Left cardiac atrium (tissue), 4 donors: Measurements from ENCODE around the gene DDX39A. TPM values are rescaled to one million over a fixed set of nuclear protein-coding genes. Genes with fewer than 3 reads are reported as not detected.
A peak's percentile ranks its signal among the peaks of the same experiment; 100 is the strongest.

ENCODE experiments used
- ATAC-seq, 2 donors: fragments of 200-7000 bp; cut with Tn5 transposase; one replicate each; pipeline ENCODE4 v1.9.1; 2020; ENCODE audit warnings: mild to moderate bottlenecking in 2 of 2, moderate library complexity in 2 of 2
- DNase-seq: peaks from one replicate; pipeline ENCODE4 v3.0.0-alpha.2; 2020
- intact Hi-C, 2 donors: fragments of 100-400 bp; cut with DNase I; formaldehyde crosslinking; loops; one replicate each; pipeline versions ENCODE4 v1.14.1 to v1.15.1; 2022 to 2023
- total RNA-seq, 2 donors: library from RNA; stranded (reverse); fragmentation: NEBNext Ultra II Directional; extraction: Animal tissue kit (Norgen Biotek cat#: 25700); gene quantifications; one replicate each; pipeline ENCODE4 v1.2.1, GENCODE V29; 2021
- donor health status: DM: no; HTN: yes; CAD: no.
- donor health status: DM: no; HTN: yes; CAD: no; lungs with severe emphysema.
- donor health status: DM: yes; HTN: yes; CAD: no.
- donor health status: Dilated cardiomyopathy.

The DDX39A gene
- total RNA-seq, 2 donors from 2014 or later, result 31.8 to 41.6 TPM

DNA sequence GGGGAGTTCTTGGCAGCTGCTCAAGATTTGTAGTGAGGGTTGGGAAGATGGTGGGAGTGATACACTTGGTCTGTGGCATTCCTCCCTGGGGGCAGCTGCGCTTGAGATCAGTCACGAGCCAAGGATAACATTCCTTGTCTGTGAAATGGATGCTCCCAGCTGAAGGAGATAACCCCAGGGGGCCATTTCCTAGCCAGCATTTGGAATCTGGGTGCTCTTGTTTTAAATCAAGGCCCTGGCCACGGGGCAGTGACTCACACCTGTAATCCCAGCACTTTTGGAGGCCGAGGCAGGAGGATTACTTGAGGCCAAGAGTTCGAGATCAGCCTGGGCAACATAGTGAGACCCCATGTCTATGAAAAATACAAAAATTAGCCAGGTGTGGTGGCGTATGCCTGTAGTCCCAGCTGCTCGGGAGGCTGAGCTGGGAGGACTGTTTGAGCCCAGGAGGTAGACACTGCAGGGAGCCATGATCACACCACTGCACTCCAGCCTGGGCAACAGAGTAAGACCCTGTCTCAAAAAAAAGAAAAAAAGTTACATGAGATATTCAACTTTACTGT is 18.5 kb upstream of the DDX39A start:
- ATAC-seq, result no peak

DNA sequence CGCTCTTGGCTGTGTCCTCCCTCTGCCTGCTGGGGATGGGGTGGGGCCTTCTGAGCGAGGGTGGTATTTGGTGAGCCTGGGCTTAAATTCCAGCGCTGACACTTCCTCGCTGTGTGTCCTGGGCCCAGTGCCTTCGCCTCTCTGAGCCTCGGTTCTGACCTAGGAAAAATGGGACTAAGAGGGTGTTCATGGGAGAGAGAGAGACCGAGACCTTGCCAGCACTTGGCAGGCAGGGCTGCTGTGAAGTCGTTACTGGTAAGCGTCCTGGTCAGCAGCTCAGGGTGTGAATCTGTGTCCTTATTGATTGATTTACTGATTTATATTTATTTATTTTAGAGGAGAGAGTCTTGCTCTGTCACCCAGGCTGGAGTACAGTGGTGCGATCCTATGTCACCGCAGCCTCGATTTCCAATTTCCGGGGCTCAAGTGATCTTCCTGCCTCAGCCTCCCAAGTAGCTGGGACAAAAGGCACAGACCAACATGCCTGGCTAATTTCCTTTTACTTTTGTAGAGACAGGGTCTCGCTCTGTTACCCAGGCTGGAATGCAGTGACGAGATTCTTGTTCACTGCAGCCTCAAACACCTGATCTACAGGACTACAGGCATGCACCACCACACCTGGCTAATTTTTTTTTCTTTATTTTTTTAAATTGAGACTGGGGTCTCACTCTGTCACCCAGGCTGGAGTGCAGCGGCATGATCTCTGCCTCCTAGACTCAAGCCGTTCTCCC is 16.3 kb upstream of the DDX39A start:
- intact Hi-C loops, result no loop called here
- ATAC-seq (no peak), DNase-seq (no peak)

More for the DNA sequence above, 18.5 kb upstream of the DDX39A start:
- no peak for DNase-seq
- intact Hi-C loops, result no loop called here

DNA sequence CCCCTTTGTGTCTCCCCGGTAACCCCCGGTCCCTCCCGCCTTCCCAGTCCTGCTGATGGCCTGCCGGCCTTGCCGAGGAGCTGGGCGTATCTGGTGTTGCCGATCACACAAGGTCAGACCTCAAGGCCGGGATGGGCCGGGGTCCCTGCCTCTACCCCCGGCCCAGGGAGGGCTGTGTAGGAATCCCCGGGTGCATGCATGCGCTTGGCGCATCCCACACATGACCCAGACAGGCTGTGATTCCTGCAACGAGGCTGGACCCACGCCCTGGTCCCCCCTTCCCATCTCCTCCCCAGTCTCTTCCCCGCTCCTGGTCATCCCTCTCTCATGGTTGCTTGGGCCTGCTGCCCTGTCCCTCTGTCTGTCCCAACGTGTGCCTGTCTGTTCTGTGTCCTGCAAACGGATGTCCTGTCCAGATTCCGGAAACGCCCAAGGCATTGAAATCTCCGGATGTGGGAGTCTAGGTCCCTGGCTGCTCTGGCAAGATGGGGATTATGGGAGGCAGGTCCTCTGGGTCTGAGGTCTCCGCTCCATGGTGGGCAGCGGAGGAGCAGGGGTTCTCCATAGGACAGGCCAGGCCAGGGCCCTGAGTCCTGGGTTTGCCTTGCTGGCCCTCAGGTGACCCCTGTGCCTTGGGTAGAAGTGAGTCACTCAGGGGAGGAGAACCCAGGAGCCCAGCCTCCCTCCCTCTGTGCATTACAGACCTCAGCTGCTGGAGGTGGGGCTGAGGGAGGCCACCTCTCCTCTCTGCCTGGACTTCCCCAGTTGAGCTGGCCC is 15.6 kb upstream of the DDX39A start:
- intact Hi-C loops, result no loop called here
- ATAC-seq (peak; percentile 39 to 88), DNase-seq (peak; percentile 81)

DNA sequence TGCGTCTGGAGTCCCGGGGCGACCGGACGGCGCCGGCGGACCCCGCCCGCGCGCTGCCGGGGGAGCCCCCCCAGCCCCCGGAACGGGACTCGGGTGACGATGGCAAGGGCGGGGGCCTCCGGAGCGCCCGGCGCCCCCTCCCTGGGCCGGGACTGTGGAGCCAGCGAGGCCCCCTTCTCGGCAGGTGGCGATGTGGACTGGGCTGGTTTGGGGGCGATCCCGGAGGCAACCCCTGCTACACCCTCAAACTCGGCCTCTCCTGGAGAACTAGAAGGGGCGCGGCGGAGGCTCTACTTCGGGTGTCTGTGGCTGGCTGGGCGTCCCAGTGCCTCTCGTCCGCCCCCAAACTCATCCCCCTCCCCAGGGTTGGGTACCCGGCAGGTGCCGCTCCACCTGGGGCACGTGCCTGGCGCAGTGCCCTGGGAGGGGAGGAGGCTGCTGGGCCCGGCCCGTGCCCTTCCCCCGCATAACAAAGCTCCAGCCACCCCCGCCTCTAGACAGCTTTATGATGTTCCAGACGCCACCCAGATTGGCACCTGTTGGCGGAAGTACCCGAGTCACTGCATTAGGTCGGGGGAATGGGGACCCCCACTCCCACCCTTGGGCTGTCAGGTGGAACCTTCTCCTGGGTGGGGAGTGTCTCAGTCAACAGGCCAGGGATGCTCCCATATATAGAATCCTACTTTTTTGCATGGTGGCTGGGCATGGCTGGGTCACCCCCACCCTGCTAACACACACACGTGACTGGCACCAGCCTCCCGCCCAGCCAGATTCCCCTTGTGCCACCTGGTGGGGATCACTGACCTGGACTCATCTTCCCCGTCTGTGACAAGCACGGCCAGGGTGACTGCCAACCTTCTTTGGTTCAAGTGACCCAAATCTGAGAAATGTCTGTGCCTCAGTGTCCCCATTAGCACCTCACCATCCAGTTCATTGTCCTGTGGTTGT is 14.7 kb upstream of the DDX39A start:
- DNase-seq, result no peak
- intact Hi-C loops, result no loop called here
- ATAC-seq, result peak; percentile 12 to 19

DNA sequence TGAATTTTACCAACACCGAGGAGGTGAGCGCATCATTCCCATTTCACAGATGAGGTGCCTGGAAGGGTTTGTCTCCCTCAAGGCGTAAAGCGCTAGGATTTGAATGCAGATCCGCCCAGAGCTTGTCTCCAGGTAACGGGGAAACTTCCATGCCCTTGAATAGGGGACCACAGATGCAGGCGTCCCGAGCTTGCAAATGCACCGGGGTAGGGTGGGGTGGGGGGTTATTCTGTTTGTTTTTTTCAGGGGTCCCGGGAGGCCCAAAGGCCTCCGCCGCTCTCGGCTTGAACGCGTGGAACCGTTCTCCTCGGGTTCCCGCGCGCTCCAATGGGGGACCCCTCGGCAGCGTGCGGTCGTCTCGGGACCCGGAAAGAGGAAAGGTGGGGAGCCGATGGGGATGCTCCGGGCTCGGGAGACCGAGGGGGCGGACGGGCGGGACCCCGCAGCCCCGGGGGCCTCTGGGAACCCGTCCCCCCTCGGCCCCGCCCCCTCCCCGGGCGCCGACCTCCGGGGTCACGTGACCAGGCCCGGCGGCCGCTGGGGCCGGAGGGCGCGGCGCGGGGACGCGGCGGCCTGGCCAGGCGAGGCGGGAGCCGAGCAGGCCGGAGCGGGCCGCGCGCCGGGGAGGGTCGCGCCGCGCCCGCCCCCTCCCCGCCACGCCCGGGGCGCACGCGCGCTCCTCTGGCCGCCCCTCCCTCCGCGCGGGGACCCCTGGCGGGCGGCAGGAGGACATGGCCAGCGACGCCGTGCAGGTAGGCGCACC is 13.8 kb upstream of the DDX39A start, which contains the start of gene PKN1:
Gene PKN1, plus strand, starts transcription at position 516 of the 763 bp plus-strand sequence. Its CDS starts 216 bp downstream, at position 732.
- DNase-seq (peak; percentile 79), ATAC-seq (peak; percentile 55 to 84)
- intact Hi-C loops, result no loop called here

DNA sequence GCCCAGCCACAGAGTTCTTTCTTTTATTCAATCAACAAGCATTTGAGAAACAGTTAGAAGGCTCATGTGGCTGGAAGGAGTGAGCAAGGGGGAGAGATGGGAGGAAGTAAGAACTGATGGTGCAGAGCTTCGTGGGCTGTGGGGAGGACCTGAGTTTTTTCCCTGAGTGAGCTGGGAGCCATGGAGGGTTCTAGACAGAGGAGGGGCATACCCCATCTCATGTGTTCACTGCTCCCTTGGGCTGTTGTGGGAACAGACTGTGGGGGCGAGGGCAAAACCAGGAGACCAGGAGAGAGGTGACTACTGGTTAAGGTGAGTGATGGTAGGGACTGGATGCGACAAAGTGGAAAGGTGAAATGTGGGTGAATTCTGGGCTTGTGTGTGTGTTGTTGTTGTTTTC is 11.6 kb upstream of the DDX39A start:
- intact Hi-C loops, result no loop called here
- ATAC-seq (no peak), DNase-seq (no peak)

DNA sequence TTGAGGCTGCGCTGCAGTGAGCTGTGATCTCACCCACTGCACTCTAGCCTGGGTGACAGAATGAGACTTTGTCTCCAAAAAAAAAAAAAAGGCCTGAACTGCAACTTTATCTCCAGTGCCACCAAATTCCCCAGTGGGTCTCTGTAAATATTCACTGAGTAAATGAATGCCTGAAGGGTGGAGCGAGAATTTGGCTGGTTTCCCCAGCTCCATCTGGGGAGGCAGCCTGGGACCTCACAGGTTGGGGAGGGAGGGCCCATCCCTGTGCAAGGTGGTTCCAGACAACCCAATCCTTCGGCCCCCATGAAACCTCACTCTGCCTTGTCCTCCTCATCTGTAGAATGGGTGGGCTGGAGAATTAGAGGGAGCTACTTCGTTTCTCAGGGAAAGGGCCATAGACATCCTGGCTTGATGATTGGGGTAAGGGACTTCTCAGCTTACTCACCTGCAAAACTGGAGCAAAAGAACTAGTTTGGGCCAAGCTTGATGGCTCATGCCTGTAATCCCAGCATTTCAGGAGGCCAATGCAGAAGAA is 9.8 kb upstream of the DDX39A start:
- DNase-seq (no peak), ATAC-seq (no peak)
- intact Hi-C loops, result no loop called here

DNA sequence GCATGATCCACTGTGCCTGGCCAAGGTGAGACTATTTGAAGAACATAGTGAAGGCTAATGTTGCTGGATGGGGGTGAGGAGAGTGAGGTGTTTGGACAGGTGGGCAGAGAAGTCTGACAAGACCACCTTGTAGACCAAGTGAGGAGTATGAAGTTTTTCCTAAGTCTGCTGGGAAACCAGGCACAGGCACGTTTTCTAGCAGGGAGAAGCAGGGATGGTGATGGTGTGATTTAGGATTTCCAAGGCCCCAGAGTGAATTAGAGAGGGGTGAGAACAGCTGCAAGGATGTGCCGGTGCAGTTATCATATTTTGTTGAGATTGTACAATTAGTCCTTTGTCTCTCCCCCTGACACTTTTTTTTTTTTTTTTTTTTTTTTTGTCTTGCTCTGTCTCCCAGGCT is 8.3 kb upstream of the DDX39A start:
- no peak for DNase-seq
- ATAC-seq, result no peak
- intact Hi-C loops, result no loop called here

DNA sequence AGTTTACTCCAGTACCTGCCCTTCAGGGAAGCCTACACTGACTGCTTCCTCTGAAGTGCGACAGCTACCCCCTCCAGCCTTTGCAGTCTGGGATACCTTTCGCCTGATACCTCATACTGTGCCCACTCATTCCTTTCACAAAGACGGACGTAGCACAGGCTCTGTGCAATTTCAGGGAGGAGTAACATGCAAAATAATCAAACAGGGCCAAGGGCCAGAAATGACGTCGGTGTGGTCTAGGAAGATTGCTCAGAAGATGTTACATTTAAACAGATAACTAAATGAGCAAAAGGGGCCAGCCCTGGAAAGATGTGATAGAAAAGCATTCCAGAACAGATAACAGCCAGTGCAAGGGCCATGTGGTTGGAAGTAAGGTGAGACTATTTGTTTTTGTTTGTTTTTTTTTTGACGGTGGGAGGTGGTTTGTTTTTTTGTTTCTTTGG is 6.6 kb upstream of the DDX39A start:
- DNase-seq (no peak), ATAC-seq (peak; percentile 12 to 87)
- intact Hi-C loops, result no loop called here

DNA sequence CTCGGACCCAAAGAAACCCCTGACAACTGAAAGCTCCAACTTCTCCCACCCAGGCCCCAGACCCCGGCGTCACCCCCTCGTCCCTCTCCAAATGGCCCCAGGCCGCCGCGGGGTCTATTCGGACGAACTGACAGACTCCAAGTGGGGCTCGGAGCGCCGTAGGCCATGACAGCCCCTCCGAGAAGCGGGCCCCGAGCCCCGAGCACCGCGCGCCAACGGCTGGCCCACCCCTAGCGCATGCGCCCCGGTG is 360 bp downstream of the DDX39A start:
- peak; percentile 85 to 90 for ATAC-seq
- intact Hi-C loops, result no loop called here
- peak; percentile 86 for DNase-seq

DNA sequence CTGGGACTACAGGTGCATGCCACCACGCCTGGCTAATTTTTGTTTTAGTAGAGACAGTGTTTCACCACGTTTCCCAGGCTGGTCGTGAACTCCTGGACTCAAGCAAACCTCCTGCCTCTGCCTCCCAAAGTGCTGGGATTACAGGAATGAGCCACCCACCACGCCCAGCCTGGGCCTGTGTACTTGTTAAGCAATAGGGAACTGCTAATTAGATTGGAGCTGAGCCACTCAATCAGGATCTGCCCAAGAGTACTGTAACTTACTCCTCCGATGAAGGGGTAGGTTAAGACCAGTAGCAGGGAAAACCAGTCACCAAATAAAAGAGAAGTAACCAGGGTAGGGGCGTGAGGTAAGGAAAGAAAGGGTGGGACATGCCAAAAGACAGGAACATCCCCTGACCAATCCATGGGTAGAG is 2.3 kb downstream of the DDX39A start:
- intact Hi-C loops, result no loop called here
- ATAC-seq (no peak), DNase-seq (no peak)

DNA sequence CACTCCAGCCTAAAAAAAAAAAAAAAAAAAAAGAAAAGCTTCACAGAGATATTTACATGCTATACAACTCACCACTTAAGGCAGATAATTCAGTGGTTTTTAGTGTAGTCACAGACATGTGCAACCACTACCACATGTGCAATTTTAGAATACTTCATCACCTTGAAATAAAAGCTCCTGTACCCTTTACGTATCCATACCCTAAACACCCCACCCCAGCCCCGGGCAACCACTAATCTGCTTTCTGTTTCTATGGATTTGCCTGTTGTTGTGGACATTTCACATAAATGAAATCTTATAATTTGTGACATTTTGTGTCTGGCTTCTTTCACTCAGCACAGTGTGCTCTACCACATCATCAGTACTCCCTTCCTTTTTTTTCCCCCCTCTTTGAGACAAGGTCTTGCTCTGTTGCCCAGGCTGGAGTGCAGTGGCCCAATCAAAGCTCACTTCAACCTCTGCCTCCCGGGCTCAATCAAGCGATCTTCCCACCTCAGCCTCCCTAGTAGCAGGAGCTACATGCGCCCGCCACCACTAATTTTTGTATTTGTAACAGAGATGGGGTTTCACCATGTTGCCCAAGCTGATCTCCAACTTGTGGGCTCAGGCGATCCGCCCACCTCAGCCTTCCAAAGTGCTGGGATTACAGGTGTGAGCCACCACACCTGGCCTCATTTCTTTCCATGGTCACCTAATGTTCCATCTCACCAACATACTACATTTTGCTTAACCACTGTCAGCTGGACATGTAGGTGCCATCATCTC is 4.0 kb downstream of the DDX39A start:
- DNase-seq (no peak), ATAC-seq (no peak)
- intact Hi-C loops, result no loop called here

DNA sequence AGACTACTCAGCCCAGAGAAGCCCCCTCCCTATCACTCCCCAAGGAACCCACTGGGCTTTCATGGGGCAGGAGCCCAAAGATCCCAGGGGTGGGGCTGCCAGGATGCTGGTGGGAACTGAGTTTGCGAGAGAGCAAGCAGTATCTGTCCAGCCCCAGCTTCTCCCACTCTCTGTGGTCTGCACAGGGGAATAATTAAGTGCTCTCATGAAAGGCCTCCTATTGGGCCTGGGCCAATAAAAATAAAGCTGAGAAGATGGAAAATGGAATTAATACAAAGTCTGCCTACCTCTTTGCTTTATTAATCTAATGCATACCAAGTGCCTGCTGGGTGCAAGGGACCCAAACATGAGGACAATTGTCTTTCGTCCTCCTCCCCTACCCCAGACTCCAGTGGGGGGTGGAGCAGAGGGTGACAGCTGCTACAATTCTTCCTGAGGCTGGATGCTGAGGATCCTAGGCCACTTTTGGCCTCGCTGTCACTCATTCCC is 5.4 kb downstream of the DDX39A start:
- no peak for DNase-seq

DNA sequence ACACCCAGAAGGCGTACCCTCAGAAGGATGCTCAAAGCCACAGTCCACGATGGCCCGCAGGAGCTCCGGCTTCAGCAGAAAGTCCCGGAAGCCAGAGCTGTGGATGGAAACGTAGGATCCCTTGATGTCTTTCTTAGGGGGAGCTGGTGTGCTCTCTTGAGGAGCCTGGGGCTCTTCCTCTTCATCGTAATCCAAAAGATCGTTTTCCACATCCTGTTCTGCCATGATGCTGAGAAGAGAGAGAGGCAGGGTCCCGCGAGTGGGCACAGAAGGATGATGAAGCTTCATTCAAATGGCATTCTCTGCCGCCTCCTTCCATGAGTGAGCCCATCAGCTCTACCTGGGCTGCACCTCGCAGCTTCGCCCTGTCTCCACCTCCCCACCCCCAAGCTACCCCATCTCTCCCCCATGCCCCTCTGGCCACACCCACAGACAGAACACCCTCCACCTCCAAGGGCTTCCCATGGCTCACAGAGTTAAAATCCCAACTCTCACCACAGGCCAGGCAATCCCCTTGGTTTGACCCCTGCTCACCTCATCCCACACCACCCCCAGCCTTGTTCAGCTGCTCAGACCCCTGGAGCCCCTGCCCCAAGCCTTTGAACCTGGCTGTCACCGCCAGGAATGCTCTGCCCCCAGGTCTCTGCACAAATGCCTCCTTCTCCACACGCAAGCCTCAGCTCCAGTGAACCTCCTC is 6.0 kb downstream of the DDX39A start:
- intact Hi-C loops, result no loop called here
- no peak for ATAC-seq
- no peak for DNase-seq

More for the DNA sequence above, 5.4 kb downstream of the DDX39A start:
- intact Hi-C loops, result no loop called here
- peak in 1 of 2 donors; percentile 7 for ATAC-seq

DNA sequence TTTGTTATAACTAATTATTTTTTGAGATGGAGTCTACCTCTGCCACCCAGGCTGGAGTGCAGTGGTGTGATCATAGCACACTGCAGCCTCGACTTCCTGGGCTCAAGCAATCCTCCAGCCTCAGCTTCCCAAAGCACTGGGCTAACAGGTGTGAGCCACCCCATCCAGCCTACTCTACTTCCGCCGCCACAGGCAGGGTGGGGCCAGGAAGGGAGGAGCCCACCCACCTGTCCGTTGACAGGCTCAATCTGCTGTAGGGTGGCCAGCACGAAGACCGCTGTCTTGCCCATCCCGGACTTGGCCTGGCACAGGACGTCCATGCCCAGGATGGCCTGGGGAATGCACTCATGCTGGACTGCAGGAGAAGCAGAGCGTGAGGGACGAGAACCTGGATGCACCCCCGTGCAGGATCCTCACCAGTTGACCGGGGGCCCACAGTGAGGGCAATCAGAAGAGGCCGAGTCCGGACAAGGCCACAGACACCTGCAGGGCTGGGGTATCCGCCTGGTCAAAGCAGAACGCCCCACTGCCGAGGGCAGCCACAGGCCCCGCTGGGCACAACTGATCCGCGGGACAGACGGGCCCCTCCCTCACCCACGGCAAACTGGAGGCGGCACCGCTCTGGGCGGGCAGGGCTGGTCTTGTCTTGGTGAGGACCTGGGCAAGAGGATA is 6.7 kb downstream of the DDX39A start:
- ATAC-seq, result no peak
- no peak for DNase-seq
- intact Hi-C loops, result no loop called here

DNA sequence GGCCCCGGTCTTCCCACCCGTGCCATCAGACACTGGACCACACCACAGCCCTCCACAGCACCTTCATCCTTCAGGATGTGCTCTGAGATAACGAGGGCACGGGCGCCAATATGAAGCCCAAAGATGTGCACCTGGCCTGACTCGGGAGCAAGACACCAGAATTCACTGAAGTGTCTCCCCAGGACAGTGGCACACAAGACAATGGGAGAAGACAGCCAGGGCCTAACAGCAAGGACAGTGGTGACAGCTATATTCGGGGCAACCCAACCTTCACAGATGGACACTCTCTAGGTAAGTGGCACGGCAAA is 7.2 kb downstream of the DDX39A start:
- ATAC-seq (no peak), DNase-seq (no peak)
- intact Hi-C loops, result no loop called here
